SK-N-SH treated with all-trans-retinoic acid at 6 μM for 48 hours (cell line): ENCODE data around the gene MRPL58.

Source experiments
- CSDC2 ChIP-seq: fragments of 250-450 bp; sonication (Bioruptor Pico); IDR thresholded peaks from 2 replicates; pipeline ENCODE4 v1.5.0; 2020; ENCODE audit warnings: mild to moderate bottlenecking, moderate library complexity
- ISL1 ChIP-seq: fragments of 250-450 bp; sonication (Bioruptor Pico); IDR thresholded peaks from 2 replicates; pipeline ENCODE4 v2.1.2; 2022; ENCODE audit warnings: mild to moderate bottlenecking, moderate library complexity
- RARB ChIP-seq: fragments of 250-450 bp; sonication (Bioruptor Pico); IDR thresholded peaks from 2 replicates; pipeline ENCODE4 v1.8.0; 2021; ENCODE audit warnings: mild to moderate bottlenecking, moderate library complexity
- SNAI2 ChIP-seq: fragments of 250-450 bp; sonication (Bioruptor Pico); IDR thresholded peaks from 2 replicates; pipeline ENCODE4 v1.5.0; 2020; ENCODE audit warnings: mild to moderate bottlenecking, moderate library complexity
- ZFP3 ChIP-seq: fragments of 250-450 bp; sonication (Bioruptor Pico); IDR thresholded peaks from 2 replicates; pipeline ENCODE4 v1.5.0; 2020; ENCODE audit warnings: mild to moderate bottlenecking, moderate library complexity
- TF ChIP-seq, protein P1 (sequence below): fragments of 250-450 bp; sonication (Bioruptor Pico); IDR thresholded peaks from 2 replicates; pipeline ENCODE4 v1.5.1; 2020; ENCODE audit warnings: low read depth, mild to moderate bottlenecking, moderate library complexity

DNA sequence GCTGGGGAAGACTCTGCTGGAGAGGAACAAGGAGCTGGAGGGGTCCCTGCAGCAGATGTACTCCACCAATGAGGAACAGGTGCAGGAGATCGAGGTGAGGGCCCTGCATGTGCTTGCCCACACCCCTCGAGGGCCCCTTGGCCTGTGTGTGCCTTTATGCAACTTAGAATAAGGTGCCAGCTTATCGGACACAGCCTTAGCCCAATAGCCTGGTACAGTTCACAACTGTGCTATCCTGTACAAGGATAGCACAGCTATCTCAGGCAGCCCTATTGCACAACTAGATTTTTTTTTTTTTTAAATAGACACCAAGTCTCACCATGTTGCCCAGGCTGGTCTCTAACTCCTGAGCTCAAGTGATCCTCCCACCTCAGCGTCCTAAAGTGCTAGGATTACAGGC is 12.9 kb upstream of the MRPL58 start:
- TF ChIP-seq CSDC2 (no peak), RARB (CRISPR knock-in tag) (no peak), ISL1 (CRISPR knock-in tag) (no peak), SNAI2 (CRISPR knock-in tag) (no peak), ZFP3 (CRISPR knock-in tag) (no peak)
- TF ChIP-seq, protein P1, sequence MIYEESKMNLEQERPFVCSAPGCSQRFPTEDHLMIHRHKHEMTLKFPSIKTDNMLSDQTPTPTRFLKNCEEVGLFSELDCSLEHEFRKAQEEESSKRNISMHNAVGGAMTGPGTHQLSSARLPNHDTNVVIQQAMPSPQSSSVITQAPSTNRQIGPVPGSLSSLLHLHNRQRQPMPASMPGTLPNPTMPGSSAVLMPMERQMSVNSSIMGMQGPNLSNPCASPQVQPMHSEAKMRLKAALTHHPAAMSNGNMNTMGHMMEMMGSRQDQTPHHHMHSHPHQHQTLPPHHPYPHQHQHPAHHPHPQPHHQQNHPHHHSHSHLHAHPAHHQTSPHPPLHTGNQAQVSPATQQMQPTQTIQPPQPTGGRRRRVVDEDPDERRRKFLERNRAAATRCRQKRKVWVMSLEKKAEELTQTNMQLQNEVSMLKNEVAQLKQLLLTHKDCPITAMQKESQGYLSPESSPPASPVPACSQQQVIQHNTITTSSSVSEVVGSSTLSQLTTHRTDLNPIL (CRISPR knock-in tag): no peak
